Coronary artery (tissue), 2 donors: Measurements from ENCODE around the gene MAP4K2.

Experiments used
- DNase-seq: peaks from one replicate; pipeline ENCODE4 v3.0.0-alpha.2; 2017; ENCODE audit warnings: low spot score
- H3K27ac ChIP-seq, 2 donors: fragments of 200-600 bp; sonication (generic); one replicate each; pipeline ENCODE4 v1.5.1; 2016 to 2019
- H3K4me3 ChIP-seq: fragments of 200-600 bp; sonication (generic); 2 replicates; pipeline ENCODE4 v1.5.1; 2016; ENCODE audit warnings: mild to moderate bottlenecking, moderate library complexity
- TF ChIP-seq, protein P1 (sequence below): fragments of 200-600 bp; sonication (generic); IDR thresholded peaks from one replicate; pipeline ENCODE4 v1.5.1; 2019; ENCODE audit warnings: antibody characterized with exemption

The MAP4K2 gene

DNA sequence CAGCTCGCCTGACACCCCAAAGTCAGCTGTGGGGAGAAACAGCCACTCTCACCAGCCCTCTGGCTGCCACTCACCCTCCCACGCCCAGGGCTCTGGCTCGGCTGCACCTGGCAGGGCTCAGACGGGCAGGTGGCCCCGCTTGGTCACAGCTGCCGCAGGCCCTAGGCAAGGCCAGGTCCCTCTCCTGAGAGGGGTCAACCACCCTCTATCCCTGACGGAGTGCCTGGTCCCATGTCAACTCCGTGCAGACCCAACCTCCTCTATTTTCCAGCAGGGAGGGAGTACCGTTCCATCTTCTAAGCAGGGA lies 1.9 kb downstream of the MAP4K2 start:
- no peak overlapping the region for H3K4me3 ChIP-seq
- TF ChIP-seq, protein P1, sequence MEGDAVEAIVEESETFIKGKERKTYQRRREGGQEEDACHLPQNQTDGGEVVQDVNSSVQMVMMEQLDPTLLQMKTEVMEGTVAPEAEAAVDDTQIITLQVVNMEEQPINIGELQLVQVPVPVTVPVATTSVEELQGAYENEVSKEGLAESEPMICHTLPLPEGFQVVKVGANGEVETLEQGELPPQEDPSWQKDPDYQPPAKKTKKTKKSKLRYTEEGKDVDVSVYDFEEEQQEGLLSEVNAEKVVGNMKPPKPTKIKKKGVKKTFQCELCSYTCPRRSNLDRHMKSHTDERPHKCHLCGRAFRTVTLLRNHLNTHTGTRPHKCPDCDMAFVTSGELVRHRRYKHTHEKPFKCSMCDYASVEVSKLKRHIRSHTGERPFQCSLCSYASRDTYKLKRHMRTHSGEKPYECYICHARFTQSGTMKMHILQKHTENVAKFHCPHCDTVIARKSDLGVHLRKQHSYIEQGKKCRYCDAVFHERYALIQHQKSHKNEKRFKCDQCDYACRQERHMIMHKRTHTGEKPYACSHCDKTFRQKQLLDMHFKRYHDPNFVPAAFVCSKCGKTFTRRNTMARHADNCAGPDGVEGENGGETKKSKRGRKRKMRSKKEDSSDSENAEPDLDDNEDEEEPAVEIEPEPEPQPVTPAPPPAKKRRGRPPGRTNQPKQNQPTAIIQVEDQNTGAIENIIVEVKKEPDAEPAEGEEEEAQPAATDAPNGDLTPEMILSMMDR: no peak
- DNase-seq: no peak
- peak overlapping the region in 1 of 2 donors; percentile 95 for H3K27ac ChIP-seq

DNA sequence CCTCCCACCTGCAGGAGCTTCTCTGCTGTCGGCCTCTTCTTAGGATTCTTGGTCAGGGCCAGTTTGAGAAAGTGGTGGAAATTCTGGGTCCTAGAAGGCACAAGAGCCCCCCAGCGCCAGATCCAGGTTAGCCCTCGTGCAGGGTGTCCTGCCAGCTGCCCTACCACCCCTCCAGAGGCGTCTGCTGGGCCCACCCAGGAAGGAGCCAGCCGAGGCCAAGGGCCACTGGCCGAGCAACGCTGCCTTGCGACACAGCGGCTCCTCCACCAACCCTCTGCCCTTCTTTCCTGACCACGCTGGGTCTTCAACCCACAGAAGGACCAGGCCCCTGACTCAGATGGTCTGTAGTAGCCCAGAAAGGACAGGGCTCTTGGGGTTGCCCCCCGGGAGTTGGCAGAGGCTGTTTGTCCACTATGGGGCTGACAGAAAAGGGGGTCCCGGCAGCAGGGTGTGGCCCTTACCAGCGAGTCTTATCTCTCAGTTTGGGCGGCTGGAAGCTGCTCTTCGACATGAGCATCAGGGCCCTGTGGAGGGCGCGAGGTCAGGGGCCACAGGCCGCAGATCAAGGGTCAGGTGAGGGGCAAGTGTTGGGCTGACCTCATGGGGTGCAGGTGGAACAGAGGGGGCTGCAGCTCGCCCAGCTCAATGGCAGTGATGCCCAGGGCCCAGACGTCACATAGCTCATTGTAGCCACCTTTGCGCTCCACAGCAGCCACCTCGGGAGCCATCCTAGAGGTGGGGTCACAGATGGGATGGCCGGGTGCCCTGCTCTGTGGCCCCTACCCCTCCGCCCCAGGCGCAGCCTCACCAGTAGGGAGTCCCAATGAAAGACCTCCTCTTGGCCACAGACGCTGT lies 2.5 kb downstream of the MAP4K2 start:
- DNase-seq: no peak
- Histone ChIP-seq H3K4me3 (no peak overlapping the region), H3K27ac (peak overlapping the region in 1 of 2 donors; percentile 95)

DNA sequence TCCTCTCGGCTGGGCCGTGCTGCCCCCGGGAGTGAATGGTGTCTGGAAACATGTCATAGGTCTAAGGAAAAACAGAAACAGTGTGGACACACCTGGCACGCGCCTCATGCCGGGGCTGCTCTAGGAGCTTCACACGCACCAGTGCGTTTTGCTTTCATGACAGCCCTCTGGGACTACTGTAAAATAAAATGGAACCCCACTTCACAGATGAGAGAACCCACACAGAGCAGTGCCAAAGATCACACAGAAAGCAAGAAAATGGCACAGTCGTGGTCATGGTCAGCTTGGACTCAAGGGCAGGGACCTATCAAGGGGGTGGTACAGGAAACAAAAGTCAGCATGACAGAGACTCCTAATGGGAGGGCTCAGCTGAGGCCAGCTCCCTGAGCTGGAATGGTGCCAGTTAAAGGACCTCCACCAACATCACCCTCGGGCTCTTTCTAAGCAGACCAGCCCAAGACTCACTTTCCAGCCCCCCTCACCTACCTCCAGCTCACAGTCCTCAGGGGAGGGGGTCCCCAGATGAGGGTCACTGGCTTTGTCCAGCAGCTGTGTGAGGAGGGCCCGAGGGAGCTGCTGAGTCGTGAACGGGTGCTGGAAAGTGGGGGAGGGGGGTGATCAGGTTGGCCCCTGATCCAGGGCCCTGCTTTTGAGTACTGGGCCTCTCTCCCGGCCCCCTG lies 3.3 kb downstream of the MAP4K2 start:
- no peak for DNase-seq
- TF ChIP-seq, protein P1: no peak
- no peak overlapping the region for H3K4me3 ChIP-seq
- no peak overlapping the region for H3K27ac ChIP-seq

More for the DNA sequence above, 2.5 kb downstream of the MAP4K2 start:
- TF ChIP-seq, protein P1: no peak

DNA sequence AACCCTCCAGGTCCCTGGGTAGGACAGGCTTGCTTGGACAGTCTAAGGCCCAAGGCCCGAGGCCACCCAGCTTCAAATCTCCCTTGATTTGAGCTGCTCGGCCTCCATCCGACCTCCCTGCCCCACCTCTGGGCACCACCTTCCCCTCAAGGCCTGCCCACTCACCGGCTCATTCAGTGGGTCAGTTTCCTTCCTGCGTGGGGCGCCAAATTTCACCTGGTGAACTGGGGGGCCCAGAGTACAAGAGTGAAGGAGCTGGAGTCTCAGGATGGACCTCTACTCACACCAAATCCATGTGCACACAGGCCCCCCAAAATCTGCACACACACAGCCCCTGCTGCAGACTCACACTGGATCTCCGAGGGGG lies 3.8 kb downstream of the MAP4K2 start:
- Histone ChIP-seq H3K4me3 (no peak overlapping the region), H3K27ac (no peak overlapping the region)
- DNase-seq: no peak
- TF ChIP-seq, protein P1: no peak

DNA sequence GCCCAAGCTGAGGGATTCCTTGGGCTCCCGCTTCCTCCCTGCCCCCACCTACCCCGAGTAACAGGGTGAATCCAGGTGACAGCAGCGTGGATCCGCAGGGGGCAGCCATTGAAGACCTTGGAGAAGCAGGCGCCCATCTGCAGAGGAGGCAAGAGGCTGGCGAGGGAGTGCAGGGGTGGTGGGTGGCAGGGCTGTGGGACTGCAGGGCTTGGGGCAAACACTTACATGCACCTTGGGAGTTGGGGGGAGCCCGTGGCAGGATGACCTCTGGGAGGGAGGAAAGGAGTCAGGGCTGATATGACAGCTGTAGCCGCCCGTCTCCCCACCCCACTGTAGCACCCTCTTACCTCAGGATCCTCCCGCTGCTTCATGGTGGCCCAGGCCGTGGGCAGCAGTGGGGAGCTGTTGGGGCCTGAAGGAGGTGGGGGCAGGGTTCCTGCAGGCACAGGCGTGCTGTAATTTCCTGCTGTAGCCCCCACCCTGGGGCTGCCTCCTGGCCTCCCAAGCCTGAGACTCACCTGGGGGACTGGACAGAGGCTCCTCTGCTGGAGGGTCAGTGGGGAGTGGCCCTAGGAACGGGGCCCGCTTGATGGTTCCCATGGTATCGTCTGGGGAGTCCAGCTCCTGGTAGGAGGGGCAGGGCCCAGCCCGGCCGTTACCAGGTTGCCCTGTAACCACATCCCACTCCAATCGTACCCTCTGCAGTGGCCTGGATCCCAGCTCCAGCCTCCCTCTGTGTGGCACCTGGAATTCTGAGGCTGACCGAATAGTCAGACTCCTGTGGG lies 6.1 kb downstream of the MAP4K2 start:
- TF ChIP-seq, protein P1: no peak
- no peak for DNase-seq
- no peak overlapping the region for H3K27ac ChIP-seq
- H3K4me3 ChIP-seq: no peak overlapping the region

DNA sequence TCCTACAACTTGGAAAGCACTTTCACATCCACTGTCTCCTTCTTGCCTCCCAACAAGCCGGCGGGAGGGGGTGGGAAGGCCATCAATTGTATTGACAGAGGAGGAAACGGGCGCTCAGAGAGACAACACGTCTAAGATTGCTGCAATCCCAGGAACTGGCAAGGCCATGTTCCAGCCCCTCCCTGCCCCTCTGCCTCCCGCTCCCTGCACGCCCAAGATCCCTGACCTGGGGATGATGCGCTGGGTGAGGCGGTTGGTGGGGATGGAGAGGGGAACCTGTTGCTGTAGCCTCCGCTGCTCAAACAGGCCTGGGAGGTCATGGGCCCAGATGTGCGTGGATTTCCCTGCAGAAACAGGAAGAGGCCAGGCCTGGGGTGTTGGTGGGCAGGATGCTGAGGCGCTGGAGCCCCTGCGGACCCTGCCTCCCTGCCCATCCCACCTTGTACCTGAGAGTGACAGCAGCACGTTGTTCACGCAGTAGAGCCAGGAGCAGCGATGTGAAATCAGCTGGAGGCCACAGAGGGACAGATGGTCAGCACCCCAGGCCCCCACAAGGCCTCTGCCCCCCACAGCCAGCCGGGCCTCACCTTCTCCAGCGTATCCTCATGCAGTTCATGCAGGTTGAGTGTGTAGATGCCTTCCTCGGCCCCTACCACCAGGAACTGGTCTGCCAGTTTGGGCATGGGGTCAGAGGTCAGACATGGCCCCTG lies 6.8 kb downstream of the MAP4K2 start:
- TF ChIP-seq, protein P1: no peak
- Histone ChIP-seq H3K4me3 (no peak overlapping the region), H3K27ac (no peak overlapping the region)
- no peak for DNase-seq
